ENCODE results near the gene TCP11. TPM values are rescaled to one million over a fixed set of nuclear protein-coding genes. Genes with fewer than 3 reads are reported as not detected.

Gene TCP11
- total RNA-seq, 1 experiment from 2014 or later, result not detected

- H3K27ac Mint-ChIP-seq, result no peak overlapping the region
Measured at GRCh38 chr6:35149891-35150566, 8.9 kb upstream of the TCP11 start.

More at GRCh38 chr6:35149891-35150566, 8.9 kb upstream of the TCP11 start:
- DNase-seq, result no peak
- Mint-ChIP-seq H3K9me3 (no peaks in the 10 kb centered on the region; a peak in 1 of 5 replicates), H3K27me3 (ENCODE audit: low read depth) (peaks cover 70% of the 10 kb centered on the region), H3K36me3 (ENCODE audit: insufficient read depth in 1 of 3, low read depth in 3 of 3) (no peaks in the 10 kb centered on the region), H3K4me3 (no peak overlapping the region), H3K4me1 (peaks cover 32 to 33% of the 10 kb centered on the region in 2 experiments)
- Histone ChIP-seq H3K23ac (ENCODE audit: insufficient read length, low read depth, low read length) (no peak overlapping the region), H3K9me3 (ENCODE audit: control insufficient read depth, low read depth, low read length) (no peaks in the 10 kb centered on the region), H3K4me2 (ENCODE audit: insufficient read depth, insufficient read length, low read length) (no peak overlapping the region), H4K8ac (replicated peaks; ENCODE audit: insufficient read length, low read depth, low read length) (no peak overlapping the region), H3K79me1 (ENCODE audit: insufficient read depth, low read depth, low read length, poor library complexity, severe bottlenecking) (no peaks in the 10 kb centered on the region), H4K5ac (ENCODE audit: insufficient read length, low read depth, low read length) (no peak overlapping the region), H3T11ph (ENCODE audit: low read length) (no peak overlapping the region), H2BK20ac (ENCODE audit: low read depth, low read length, poor library complexity, severe bottlenecking) (no peak overlapping the region), H3K79me2 (ENCODE audit: insufficient read depth, low read length) (no peaks in the 10 kb centered on the region), H3K18ac (ENCODE audit: insufficient read length, low read depth, low read length) (no peak overlapping the region), H2BK15ac (ENCODE audit: low read depth, low read length) (no peak overlapping the region), H3K27ac (ENCODE audit: insufficient read length, low read depth, low read length) (no peak overlapping the region), H3K9ac (ENCODE audit: extremely low read depth, insufficient read length, low read length) (no peak overlapping the region), H3K23me2 (ENCODE audit: insufficient read length, low read depth, low read length, poor library complexity, severe bottlenecking) (no peaks in the 10 kb centered on the region), H2BK12ac (ENCODE audit: insufficient read length, low read depth, low read length) (no peak overlapping the region), H3K27me3 (ENCODE audit: insufficient read depth, low read length) (peaks cover 6% of the 10 kb centered on the region; the same call in 1 of the 2 replicates), H3K14ac (ENCODE audit: insufficient read depth, low read length) (no peak overlapping the region), H3K56ac (ENCODE audit: insufficient read length, low read depth, low read length) (no peak overlapping the region), H3K4ac (ENCODE audit: low read depth, low read length) (no peak overlapping the region), H2AFZ (ENCODE audit: low read length) (no peak overlapping the region), H2BK120ac (ENCODE audit: low read depth, low read length, poor library complexity, severe bottlenecking) (no peak overlapping the region), H4K20me1 (ENCODE audit: control insufficient read depth, insufficient read depth, insufficient read length) (no peaks in the 10 kb centered on the region), H4K91ac (ENCODE audit: insufficient read length, low read depth, low read length) (no peak overlapping the region), H3K4me1 (ENCODE audit: insufficient read depth, low read length) (peaks cover 5% of the 10 kb centered on the region), H2BK5ac (ENCODE audit: insufficient read length, low read length) (no peak overlapping the region), H2AK5ac (ENCODE audit: insufficient read length, low read length) (no peak overlapping the region)
- no CpG with 5 or more reads among the region's 16 CpGs for WGBS (ENCODE audit: extremely low coverage, insufficient read length, low lambda C conversion rate)
- TF ChIP-seq CTCF (conservative IDR thresholded peaks at IDR 0.05), result no peak
